Measurements from ENCODE around the gene ANAPC2. TPM values are rescaled to one million over a fixed set of nuclear protein-coding genes. Genes with fewer than 3 reads are reported as not detected.

ANAPC2 gene
- total RNA-seq, 4 donors from 2014 or later = 6.7 to 65.6 (median 24.9) TPM

DNA sequence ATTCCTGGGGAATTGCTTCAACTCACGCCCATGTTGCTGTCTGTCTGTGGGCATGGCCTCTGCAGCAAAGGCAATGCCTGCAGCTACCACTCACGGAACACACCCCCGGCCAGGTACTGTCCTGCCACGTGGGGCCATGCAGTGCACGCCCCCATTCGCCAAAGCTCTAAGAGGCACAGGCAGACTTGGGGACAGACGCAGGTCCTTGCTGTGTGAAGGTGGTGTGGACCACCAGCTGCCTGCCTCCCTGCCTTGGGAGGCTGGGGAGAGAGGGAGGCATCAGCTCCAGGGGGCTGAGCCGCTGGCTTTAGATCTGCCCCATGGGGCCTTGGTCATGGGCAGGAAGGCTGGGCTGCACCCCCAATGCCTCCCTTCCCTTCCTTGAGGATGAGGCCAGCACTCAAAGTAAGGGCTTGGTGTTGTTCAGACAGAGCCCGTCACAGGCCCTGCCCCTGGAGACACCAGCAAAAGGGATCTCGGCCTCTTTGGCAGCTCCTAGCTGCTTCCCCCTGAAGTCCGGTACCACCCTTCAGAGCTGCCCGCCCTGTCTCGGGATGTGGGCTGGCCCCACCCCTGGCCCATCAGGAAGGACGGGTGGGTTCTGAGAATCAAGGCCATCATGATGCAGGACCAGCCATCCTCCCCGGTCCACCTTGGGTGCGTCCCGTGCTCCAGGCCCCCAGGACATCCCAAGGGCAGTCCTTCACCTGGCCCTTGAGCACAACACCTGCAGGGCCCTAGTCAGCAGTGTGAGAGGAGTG lies 47.1 kb downstream of the ANAPC2 start:
- DNase-seq = no peak
- H3K36me3 ChIP-seq = no peaks in the 10 kb centered on the region
- H3K9me3 ChIP-seq = no peaks in the 10 kb centered on the region
- TF ChIP-seq, protein P1, sequence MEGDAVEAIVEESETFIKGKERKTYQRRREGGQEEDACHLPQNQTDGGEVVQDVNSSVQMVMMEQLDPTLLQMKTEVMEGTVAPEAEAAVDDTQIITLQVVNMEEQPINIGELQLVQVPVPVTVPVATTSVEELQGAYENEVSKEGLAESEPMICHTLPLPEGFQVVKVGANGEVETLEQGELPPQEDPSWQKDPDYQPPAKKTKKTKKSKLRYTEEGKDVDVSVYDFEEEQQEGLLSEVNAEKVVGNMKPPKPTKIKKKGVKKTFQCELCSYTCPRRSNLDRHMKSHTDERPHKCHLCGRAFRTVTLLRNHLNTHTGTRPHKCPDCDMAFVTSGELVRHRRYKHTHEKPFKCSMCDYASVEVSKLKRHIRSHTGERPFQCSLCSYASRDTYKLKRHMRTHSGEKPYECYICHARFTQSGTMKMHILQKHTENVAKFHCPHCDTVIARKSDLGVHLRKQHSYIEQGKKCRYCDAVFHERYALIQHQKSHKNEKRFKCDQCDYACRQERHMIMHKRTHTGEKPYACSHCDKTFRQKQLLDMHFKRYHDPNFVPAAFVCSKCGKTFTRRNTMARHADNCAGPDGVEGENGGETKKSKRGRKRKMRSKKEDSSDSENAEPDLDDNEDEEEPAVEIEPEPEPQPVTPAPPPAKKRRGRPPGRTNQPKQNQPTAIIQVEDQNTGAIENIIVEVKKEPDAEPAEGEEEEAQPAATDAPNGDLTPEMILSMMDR (IDR thresholded peaks at IDR 0.05) = no peak
- TF ChIP-seq POLR2A (IDR thresholded peaks at IDR 0.05) = no peak
- no peak overlapping the region for H3K4me3 ChIP-seq
- intact Hi-C loops (cut with DNase I; ENCODE audit: low total_unique reads) = no loop called here
- no peak overlapping the region for H3K27ac ChIP-seq
- peaks cover 0 to 12% of the 10 kb centered on the region in 2 donors for H3K4me1 ChIP-seq
- peaks cover 0 to 29% of the 10 kb centered on the region in 2 donors for H3K27me3 ChIP-seq

GRCh38 chr9:137140151-137141012 lies 48.0 kb downstream of the ANAPC2 start:
- no peak overlapping the region for H3K4me3 ChIP-seq
- no peaks in the 10 kb centered on the region for H3K9me3 ChIP-seq
- H3K36me3 ChIP-seq = no peaks in the 10 kb centered on the region
- DNase-seq = no peak
- H3K4me1 ChIP-seq = peaks cover 0 to 12% of the 10 kb centered on the region in 2 donors
- TF ChIP-seq, protein P1 (IDR thresholded peaks at IDR 0.05) = no peak
- TF ChIP-seq POLR2A (IDR thresholded peaks at IDR 0.05) = no peak
- H3K27me3 ChIP-seq = peaks cover 0 to 33% of the 10 kb centered on the region in 2 donors
- no peak overlapping the region for H3K27ac ChIP-seq
- intact Hi-C loops (cut with DNase I; ENCODE audit: low total_unique reads) = no loop called here

DNA sequence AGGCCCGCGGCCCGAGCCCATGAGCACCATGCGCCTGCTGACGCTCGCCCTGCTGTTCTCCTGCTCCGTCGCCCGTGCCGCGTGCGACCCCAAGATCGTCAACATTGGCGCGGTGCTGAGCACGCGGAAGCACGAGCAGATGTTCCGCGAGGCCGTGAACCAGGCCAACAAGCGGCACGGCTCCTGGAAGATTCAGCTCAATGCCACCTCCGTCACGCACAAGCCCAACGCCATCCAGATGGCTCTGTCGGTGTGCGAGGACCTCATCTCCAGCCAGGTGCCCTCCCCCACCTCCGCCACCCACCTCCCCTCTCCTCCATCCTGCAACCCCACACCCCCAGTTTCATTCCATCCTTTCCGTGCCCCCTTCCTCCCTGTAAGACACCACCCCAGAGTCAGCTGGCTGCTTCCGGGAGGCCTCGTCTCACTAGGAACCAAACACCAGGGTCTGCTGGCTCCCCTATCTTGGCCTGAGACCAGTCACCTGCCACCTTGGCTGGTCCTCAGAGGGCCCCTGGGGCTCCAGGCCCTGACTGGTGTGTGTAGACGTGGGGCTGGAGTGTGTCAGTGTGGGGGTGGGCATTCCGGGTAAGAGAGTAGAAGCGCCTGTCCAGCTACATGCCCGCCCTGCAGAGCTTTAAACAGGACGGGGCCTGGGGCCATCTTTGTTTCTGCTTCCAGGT lies 48.8 kb downstream of the ANAPC2 start:
- no peak for DNase-seq
- Histone ChIP-seq H3K9me3 (no peaks in the 10 kb centered on the region), H3K27ac (no peak overlapping the region), H3K4me1 (peaks cover 0 to 12% of the 10 kb centered on the region in 2 donors), H3K4me3 (no peak overlapping the region), H3K27me3 (peaks cover 0 to 33% of the 10 kb centered on the region in 2 donors), H3K36me3 (no peaks in the 10 kb centered on the region)
- TF ChIP-seq, protein P1 (IDR thresholded peaks at IDR 0.05) = no peak
- no peak for TF ChIP-seq POLR2A (IDR thresholded peaks at IDR 0.05)
- intact Hi-C loops (cut with DNase I; ENCODE audit: low total_unique reads) = no loop called here

- Histone ChIP-seq H3K36me3 (no peaks in the 10 kb centered on the region), H3K27ac (no peak within 1 kb of the TSS), H3K4me3 (no peak within 1 kb of the TSS), H3K4me1 (peaks cover 0 to 12% of the 10 kb centered on the region in 2 donors), H3K9me3 (no peaks in the 10 kb centered on the region), H3K27me3 (peaks cover 0 to 33% of the 10 kb centered on the region in 2 donors)
- no peak for DNase-seq
- TF ChIP-seq POLR2A (IDR thresholded peaks at IDR 0.05) = no peak
- TF ChIP-seq, protein P1 (IDR thresholded peaks at IDR 0.05) = no peak
- intact Hi-C loops (cut with DNase I; ENCODE audit: low total_unique reads) = no loop called here
These were observed 49.5 kb downstream of the ANAPC2 start, which contains the start of gene GRIN1 for GRCh38 chr9:137138722-137139467. GRIN1 (plus strand) TSS chr9:137139154; CDS start chr9:137139487, 333 bp downstream.
